A673 (cell line): Measurements from ENCODE around the gene CLDN1.

Experiments used
- EZH2 ChIP-seq: fragments of 200-600 bp; sonication (generic); IDR thresholded peaks from 2 replicates; pipeline ENCODE4 v1.6.1; 2017; ENCODE audit warnings: borderline replicate concordance, low read depth, mild to moderate bottlenecking, mixed read lengths, antibody characterized with exemption, low read length; ENCODE audit not compliant: poor library complexity, severe bottlenecking
- TF ChIP-seq, protein P1 (sequence below): fragments of 300-800, 200-600 bp; sonication (generic); conservative IDR thresholded peaks from 2 replicates; pipeline ENCODE4 v1.5.1; 2017; ENCODE audit warnings: low read depth, mild to moderate bottlenecking, antibody characterized with exemption, low read length, moderate library complexity, mixed read lengths

- TF ChIP-seq, protein P1, sequence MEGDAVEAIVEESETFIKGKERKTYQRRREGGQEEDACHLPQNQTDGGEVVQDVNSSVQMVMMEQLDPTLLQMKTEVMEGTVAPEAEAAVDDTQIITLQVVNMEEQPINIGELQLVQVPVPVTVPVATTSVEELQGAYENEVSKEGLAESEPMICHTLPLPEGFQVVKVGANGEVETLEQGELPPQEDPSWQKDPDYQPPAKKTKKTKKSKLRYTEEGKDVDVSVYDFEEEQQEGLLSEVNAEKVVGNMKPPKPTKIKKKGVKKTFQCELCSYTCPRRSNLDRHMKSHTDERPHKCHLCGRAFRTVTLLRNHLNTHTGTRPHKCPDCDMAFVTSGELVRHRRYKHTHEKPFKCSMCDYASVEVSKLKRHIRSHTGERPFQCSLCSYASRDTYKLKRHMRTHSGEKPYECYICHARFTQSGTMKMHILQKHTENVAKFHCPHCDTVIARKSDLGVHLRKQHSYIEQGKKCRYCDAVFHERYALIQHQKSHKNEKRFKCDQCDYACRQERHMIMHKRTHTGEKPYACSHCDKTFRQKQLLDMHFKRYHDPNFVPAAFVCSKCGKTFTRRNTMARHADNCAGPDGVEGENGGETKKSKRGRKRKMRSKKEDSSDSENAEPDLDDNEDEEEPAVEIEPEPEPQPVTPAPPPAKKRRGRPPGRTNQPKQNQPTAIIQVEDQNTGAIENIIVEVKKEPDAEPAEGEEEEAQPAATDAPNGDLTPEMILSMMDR = no peak
- TF ChIP-seq EZH2 = no peak
Measured at GRCh38 chr3:190301591-190301990, 20.7 kb downstream of the CLDN1 start.
